Ishikawa (cell line): Measurements from ENCODE around the gene FOXC2.

ENCODE experiments used
- CREB1 ChIP-seq: IDR thresholded peaks from 2 replicates; pipeline ENCODE4 v1.6.1; 2012; ENCODE audit warnings: low read depth
- EP300 ChIP-seq: IDR thresholded peaks from 2 replicates; pipeline ENCODE4 v1.6.1; 2012; ENCODE audit warnings: borderline replicate concordance
- TAF1 ChIP-seq: IDR thresholded peaks from 2 replicates; pipeline ENCODE4 v1.6.1; 2012; ENCODE audit warnings: low read depth, mild to moderate bottlenecking
- TEAD4 ChIP-seq: IDR thresholded peaks from 2 replicates; pipeline ENCODE4 v1.6.1; 2012
- YY1 ChIP-seq: IDR thresholded peaks from 2 replicates; pipeline ENCODE4 v1.6.1; 2012; ENCODE audit warnings: low read depth
- TF ChIP-seq, protein P1 (sequence below): IDR thresholded peaks from 2 replicates; pipeline ENCODE4 v1.6.1; 2012
- TF ChIP-seq, protein P2 (sequence below): IDR thresholded peaks from 2 replicates; pipeline ENCODE4 v1.6.1; 2012; ENCODE audit warnings: low read depth, mild to moderate bottlenecking

DNA sequence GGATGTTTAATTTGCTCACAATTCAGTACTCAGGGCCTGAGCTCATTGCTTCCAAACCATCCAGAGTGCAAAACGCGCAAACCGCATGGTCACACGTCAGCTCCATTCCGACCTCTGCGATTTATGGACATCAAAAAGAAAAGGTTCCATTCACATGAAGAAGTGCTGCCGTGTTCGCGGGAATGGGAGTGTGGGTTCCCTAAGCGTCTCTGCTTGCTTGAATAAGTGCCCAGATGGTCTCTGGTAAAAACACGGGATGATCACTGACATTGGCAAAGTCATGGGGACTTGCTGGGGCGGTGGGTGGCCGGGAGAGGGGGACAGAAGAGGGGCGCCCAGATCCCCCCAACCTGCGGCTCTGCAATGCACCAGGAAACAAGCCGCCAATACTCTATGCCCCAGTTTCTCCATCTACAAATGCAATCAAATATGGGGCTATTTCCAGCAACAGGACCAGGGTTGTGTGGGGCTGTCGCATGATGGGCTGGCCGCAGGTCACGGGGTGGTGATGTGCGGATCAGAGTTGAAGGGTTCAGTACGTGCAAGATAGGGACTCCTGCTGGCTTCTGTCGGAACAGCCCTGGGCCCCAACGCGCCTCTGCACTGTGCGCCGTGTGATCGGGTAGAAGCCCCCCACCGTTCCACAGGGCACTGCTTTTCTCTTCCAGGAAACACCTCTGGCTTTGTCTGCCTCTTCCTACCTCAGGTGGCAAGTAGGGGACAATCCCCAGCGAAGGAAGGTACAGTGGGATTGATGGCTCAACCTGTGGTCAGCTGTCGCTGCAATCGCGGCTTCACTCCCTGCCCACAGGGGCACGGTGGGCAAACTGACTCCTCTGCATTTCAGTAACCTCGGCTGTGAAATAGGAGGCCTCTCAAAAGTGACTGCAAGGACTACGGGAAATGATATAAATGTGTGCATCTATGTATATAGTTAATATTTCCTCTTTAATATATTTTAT lies 45.1 kb upstream of the FOXC2 start:
- TF ChIP-seq EP300 = no peak
- TF ChIP-seq, protein P1, sequence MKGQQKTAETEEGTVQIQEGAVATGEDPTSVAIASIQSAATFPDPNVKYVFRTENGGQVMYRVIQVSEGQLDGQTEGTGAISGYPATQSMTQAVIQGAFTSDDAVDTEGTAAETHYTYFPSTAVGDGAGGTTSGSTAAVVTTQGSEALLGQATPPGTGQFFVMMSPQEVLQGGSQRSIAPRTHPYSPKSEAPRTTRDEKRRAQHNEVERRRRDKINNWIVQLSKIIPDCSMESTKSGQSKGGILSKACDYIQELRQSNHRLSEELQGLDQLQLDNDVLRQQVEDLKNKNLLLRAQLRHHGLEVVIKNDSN = no peak
- no peak for TF ChIP-seq TAF1
- TF ChIP-seq, protein P2, sequence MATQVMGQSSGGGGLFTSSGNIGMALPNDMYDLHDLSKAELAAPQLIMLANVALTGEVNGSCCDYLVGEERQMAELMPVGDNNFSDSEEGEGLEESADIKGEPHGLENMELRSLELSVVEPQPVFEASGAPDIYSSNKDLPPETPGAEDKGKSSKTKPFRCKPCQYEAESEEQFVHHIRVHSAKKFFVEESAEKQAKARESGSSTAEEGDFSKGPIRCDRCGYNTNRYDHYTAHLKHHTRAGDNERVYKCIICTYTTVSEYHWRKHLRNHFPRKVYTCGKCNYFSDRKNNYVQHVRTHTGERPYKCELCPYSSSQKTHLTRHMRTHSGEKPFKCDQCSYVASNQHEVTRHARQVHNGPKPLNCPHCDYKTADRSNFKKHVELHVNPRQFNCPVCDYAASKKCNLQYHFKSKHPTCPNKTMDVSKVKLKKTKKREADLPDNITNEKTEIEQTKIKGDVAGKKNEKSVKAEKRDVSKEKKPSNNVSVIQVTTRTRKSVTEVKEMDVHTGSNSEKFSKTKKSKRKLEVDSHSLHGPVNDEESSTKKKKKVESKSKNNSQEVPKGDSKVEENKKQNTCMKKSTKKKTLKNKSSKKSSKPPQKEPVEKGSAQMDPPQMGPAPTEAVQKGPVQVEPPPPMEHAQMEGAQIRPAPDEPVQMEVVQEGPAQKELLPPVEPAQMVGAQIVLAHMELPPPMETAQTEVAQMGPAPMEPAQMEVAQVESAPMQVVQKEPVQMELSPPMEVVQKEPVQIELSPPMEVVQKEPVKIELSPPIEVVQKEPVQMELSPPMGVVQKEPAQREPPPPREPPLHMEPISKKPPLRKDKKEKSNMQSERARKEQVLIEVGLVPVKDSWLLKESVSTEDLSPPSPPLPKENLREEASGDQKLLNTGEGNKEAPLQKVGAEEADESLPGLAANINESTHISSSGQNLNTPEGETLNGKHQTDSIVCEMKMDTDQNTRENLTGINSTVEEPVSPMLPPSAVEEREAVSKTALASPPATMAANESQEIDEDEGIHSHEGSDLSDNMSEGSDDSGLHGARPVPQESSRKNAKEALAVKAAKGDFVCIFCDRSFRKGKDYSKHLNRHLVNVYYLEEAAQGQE = no peak
- no peak for TF ChIP-seq TEAD4
- TF ChIP-seq YY1 = no peak
- TF ChIP-seq CREB1 = no peak
